ENCODE measurements around the gene HOXB3. TPM values are rescaled to one million over a fixed set of nuclear protein-coding genes. Genes with fewer than 3 reads are reported as not detected.
A peak's percentile ranks its signal among the peaks of the same experiment; 100 is the strongest.

HOXB3 gene
- total and polyA plus RNA-seq, 8 donors = 1.1 to 5.6 (median 2.0) TPM

DNA sequence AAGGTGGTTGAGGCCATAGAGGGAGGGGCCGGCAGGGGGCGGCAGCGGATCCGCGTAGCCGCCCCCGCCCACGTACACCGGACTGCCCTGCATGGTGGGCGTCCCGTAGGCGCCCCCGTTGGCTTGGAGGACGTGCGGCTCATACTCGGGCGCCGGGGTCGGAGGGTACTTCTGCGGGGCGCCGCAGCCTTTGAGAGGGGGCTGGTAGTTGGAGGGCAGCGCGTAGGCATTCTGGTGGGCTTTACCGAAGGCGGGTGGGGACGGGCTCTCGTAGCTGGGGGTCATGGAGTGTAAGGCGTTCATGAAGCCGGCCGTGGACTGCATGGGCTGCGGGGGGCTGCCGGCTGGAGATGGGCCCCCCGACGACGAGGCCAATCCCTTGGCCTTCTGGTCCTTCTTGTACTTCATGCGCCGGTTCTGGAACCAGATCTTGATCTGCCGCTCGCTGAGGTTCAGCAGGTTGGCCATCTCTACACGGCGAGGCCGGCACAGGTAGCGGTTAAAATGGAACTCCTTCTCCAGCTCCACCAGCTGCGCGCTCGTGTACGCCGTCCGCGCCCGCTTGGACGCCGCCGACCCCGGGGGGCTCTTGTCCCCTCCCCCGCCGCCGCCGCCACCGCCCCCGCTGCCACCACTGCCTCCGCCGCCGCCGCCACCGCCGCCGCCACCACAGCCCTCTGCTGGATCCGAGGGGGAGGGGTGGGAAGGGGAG lies 39.4 kb downstream of the HOXB3 start:
- Histone ChIP-seq H3K9me3 (no peaks in the 10 kb centered on the region), H3K4me3 (peak overlapping the region in 1 of 4 donors; percentile 20), H3K36me3 (no peaks in the 10 kb centered on the region), H3K27ac (no peak overlapping the region), H3K4me1 (no peaks in the 10 kb centered on the region), H3K27me3 (peaks cover 0 to 28% (median 2%) of the 10 kb centered on the region in 4 donors)
- DNase-seq (no peak), FAIRE-seq (no peak), ATAC-seq (no peak)
- TF ChIP-seq, protein P1, sequence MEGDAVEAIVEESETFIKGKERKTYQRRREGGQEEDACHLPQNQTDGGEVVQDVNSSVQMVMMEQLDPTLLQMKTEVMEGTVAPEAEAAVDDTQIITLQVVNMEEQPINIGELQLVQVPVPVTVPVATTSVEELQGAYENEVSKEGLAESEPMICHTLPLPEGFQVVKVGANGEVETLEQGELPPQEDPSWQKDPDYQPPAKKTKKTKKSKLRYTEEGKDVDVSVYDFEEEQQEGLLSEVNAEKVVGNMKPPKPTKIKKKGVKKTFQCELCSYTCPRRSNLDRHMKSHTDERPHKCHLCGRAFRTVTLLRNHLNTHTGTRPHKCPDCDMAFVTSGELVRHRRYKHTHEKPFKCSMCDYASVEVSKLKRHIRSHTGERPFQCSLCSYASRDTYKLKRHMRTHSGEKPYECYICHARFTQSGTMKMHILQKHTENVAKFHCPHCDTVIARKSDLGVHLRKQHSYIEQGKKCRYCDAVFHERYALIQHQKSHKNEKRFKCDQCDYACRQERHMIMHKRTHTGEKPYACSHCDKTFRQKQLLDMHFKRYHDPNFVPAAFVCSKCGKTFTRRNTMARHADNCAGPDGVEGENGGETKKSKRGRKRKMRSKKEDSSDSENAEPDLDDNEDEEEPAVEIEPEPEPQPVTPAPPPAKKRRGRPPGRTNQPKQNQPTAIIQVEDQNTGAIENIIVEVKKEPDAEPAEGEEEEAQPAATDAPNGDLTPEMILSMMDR (IDR thresholded peaks at IDR 0.05) = no peak
- 14 to 24% methylated on average over 51 to 70 of the region's 70 CpGs for WGBS, 2 donors
- intact Hi-C loops (cut with DNase I) = no loop called here

- WGBS, 2 donors = 47 to 59% methylated on average over 18 of the region's 18 CpGs
- intact Hi-C loops (cut with DNase I) = no loop called here
- ATAC-seq (no peak), FAIRE-seq (no peak), DNase-seq (no peak)
- Histone ChIP-seq H3K4me3 (no peak overlapping the region), H3K27ac (no peak overlapping the region), H3K27me3 (peaks cover 0 to 28% (median 2%) of the 10 kb centered on the region in 4 donors), H3K4me1 (no peaks in the 10 kb centered on the region), H3K36me3 (no peaks in the 10 kb centered on the region), H3K9me3 (no peaks in the 10 kb centered on the region)
- TF ChIP-seq, protein P1 (IDR thresholded peaks at IDR 0.05) = no peak
Observed at GRCh38 chr17:48549914-48550501, 40.0 kb downstream of the HOXB3 start.

DNA sequence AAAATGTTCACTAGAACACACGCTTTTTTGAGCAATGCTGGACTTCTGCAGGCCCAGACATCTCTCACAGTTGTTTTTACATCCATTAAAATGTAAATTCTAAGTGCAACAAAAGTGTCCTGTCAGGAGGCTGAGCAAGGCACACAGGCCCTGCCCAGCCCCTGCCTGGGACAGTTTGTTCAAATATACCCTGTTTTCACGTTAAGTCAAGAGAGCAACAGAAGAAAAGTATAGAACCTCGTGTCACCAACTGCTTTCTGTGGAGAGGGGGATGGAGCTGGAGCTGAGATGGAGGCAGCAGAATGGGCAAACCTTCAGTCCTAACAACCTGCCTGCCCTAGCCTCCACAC lies 40.8 kb downstream of the HOXB3 start:
- ATAC-seq = no peak
- no peak overlapping the region for H3K27ac ChIP-seq
- peaks cover 0 to 26% (median 2%) of the 10 kb centered on the region in 4 donors for H3K27me3 ChIP-seq
- intact Hi-C loops (cut with DNase I) = no loop called here
- DNase-seq = no peak
- H3K36me3 ChIP-seq = no peaks in the 10 kb centered on the region
- 64 to 69% methylated on average over 3 of the region's 3 CpGs for WGBS, 2 donors
- no peaks in the 10 kb centered on the region for H3K4me1 ChIP-seq
- no peak for FAIRE-seq
- no peaks in the 10 kb centered on the region for H3K9me3 ChIP-seq
- no peak overlapping the region for H3K4me3 ChIP-seq
- TF ChIP-seq, protein P1 (IDR thresholded peaks at IDR 0.05) = no peak

GRCh38 chr17:48548523-48549280 lies 41.3 kb downstream of the HOXB3 start:
- peaks cover 0 to 26% (median 2%) of the 10 kb centered on the region in 4 donors for H3K27me3 ChIP-seq
- intact Hi-C loops (cut with DNase I) = no loop called here

More at GRCh38 chr17:48548523-48549280, 41.3 kb downstream of the HOXB3 start:
- FAIRE-seq = no peak
- 58 to 62% methylated on average over 6 of the region's 6 CpGs for WGBS, 2 donors
- Histone ChIP-seq H3K27ac (peak overlapping the region in 1 of 4 donors; percentile 12), H3K9me3 (no peaks in the 10 kb centered on the region), H3K36me3 (no peaks in the 10 kb centered on the region), H3K4me1 (no peaks in the 10 kb centered on the region), H3K4me3 (no peak overlapping the region)
- ATAC-seq = no peak
- no peak for DNase-seq
- TF ChIP-seq, protein P1 (IDR thresholded peaks at IDR 0.05) = no peak

Data from pancreas (tissue), 10 donors.